Fibroblast of lung (primary cell): ENCODE results near the gene TMEM109.

Source experiments
- EZH2 ChIP-seq: IDR thresholded peaks from 2 replicates; pipeline ENCODE4 v1.5.1; 2012; ENCODE audit warnings: low read length, control low read depth, mild to moderate bottlenecking; ENCODE audit errors: missing control alignments
- TF ChIP-seq, protein P1 (sequence below), 2 donors: IDR thresholded peaks in 1 of 2; conservative IDR thresholded peaks in 1 of 2; 1 replicate in 1 of 2; 2 replicates in 1 of 2; pipeline ENCODE4 v1.5.1; 2011 to 2012; ENCODE audit warnings: low read length in 2 of 2, control low read depth in 1 of 2, inconsistent platforms in 1 of 2, low read depth in 1 of 2, mild to moderate bottlenecking in 1 of 2

DNA sequence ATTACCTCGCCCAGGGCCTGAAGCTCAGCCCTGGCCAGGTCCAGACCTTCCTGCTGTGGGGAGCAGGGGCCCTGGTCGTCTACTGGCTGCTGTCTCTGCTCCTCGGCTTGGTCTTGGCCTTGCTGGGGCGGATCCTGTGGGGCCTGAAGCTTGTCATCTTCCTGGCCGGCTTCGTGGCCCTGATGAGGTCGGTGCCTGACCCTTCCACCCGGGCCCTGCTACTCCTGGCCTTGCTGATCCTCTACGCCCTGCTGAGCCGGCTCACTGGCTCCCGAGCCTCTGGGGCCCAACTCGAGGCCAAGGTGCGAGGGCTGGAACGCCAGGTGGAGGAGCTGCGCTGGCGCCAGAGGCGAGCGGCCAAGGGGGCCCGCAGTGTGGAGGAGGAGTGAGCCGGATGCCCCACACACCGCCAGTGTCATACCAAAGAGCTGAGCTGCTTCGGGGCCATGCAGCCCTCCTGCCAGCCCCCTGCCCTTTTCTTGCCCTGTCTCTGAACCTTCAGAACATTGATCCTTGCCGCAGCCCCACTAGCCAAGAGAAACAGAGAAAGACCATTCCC, 7.9 kb downstream of the TMEM109 start:
- TF ChIP-seq EZH2 = no peak
- TF ChIP-seq, protein P1, sequence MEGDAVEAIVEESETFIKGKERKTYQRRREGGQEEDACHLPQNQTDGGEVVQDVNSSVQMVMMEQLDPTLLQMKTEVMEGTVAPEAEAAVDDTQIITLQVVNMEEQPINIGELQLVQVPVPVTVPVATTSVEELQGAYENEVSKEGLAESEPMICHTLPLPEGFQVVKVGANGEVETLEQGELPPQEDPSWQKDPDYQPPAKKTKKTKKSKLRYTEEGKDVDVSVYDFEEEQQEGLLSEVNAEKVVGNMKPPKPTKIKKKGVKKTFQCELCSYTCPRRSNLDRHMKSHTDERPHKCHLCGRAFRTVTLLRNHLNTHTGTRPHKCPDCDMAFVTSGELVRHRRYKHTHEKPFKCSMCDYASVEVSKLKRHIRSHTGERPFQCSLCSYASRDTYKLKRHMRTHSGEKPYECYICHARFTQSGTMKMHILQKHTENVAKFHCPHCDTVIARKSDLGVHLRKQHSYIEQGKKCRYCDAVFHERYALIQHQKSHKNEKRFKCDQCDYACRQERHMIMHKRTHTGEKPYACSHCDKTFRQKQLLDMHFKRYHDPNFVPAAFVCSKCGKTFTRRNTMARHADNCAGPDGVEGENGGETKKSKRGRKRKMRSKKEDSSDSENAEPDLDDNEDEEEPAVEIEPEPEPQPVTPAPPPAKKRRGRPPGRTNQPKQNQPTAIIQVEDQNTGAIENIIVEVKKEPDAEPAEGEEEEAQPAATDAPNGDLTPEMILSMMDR (conservative IDR thresholded peaks at IDR 0.05 in 1 of 2, IDR thresholded peaks at IDR 0.05 in 1 of 2; ENCODE audit: low read depth in 1 of 2, low read length in 2 of 2) = no peak
